Measurements from ENCODE around the gene GRB2.

DNA sequence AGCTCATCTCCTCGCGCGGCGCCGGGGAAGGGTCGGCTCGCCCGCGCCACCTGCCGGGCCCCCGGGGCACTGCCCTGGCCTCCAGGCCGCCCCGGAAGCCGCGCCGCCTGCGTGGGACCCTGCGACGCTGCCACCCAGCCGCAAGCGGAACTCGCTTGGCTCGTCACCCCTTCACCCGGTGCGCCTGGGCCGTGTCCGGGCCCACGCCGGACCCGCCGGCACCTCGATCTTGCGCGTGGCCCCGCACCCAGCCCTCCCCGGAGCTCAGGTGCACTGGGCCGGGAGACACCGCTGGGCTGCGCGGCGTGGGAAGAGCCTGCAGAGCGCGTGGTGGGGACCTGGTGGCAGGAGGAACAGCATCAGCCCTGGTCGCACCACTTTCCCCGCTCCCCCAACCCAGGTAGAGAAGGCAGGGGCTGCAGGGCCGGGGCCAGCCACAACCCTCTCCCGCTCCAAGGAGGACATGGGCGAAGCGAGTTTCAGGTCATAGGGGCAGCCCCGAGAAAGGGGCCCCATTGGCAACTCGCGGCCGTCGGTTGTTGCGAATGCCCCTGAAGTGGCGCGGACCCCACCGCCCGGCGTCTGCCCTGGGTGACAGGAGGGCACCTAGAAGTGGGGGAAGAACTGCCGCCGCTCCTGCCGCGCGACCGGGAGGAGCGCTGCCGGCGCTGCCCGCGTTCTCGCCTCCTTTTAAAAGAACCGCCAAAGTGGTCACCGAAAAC is 134.1 kb downstream of the GRB2 start:
- TF ChIP-seq, protein P1, sequence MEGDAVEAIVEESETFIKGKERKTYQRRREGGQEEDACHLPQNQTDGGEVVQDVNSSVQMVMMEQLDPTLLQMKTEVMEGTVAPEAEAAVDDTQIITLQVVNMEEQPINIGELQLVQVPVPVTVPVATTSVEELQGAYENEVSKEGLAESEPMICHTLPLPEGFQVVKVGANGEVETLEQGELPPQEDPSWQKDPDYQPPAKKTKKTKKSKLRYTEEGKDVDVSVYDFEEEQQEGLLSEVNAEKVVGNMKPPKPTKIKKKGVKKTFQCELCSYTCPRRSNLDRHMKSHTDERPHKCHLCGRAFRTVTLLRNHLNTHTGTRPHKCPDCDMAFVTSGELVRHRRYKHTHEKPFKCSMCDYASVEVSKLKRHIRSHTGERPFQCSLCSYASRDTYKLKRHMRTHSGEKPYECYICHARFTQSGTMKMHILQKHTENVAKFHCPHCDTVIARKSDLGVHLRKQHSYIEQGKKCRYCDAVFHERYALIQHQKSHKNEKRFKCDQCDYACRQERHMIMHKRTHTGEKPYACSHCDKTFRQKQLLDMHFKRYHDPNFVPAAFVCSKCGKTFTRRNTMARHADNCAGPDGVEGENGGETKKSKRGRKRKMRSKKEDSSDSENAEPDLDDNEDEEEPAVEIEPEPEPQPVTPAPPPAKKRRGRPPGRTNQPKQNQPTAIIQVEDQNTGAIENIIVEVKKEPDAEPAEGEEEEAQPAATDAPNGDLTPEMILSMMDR (IDR thresholded peaks at IDR 0.05), result peak; percentile 95 to 100 (median 100)
- no peak for TF ChIP-seq EP300 (IDR thresholded peaks at IDR 0.05)
- peak; percentile 9 to 38 for TF ChIP-seq POLR2AphosphoS5 (IDR thresholded peaks at IDR 0.05)

Data from upper lobe of left lung (tissue), 4 donors.